GM12878 (cell line): ENCODE results near the gene SIMC1. TPM values are rescaled to one million over a fixed set of nuclear protein-coding genes. Genes with fewer than 3 reads are reported as not detected.
"Not testable (repeated sequence)": the region's sequence is repeated elsewhere in the genome, so short reads cannot be mapped to it uniquely, and the experiment has no call there.

Experiments used
- ATAC-seq: fragments of 200-7000 bp; cut with Tn5 transposase; 3 replicates; pipeline ENCODE4 v1.9.1; 2020; ENCODE audit warnings: mild to moderate bottlenecking, moderate library complexity
- BruUV-seq: library from RNA; stranded (reverse); fragments of 400-500 nt; replicated peaks from 2 replicates; lab custom pipeline; 2021; lab: Mats Ljungman, UMichigan
- CTCF ChIA-PET: fragments of 300-600 bp; sonication (Branson Sonifier 250); formaldehyde crosslinking; extraction: SDS; loops from one replicate; lab custom pipeline; 2021; ENCODE audit warnings: inconsistent platforms; lab: Yijun Ruan, JAX
- POLR2A ChIA-PET: fragments of 350-600 bp; formaldehyde crosslinking; extraction: SDS; loops from one replicate; lab custom pipeline; 2021; ENCODE audit warnings: inconsistent platforms; lab: Charles Lee
- RAD21 ChIA-PET: fragments of 300-600 bp; sonication (Branson Sonifier 250); formaldehyde crosslinking; loops from one replicate; lab custom pipeline; 2023; ENCODE audit warnings: antibody characterized with exemption; ENCODE audit not compliant: unreplicated experiment; lab: Charles Lee
- SMC1A ChIA-PET: fragments of 300-600 bp; sonication (Branson Sonifier 250); formaldehyde crosslinking; loops from one replicate; lab custom pipeline; 2023; ENCODE audit not compliant: unreplicated experiment, uncharacterized antibody; lab: Charles Lee
- DNase-seq: peaks from one replicate; pipeline ENCODE4 v3.0.0-alpha.2; 2011; ENCODE audit warnings: low read depth, low spot score
- FAIRE-seq: peaks from 3 replicates; lab custom pipeline; 2011; peaks lifted over from hg19 to GRCh38; lab: Jason Lieb, UNC
- H2AFZ ChIP-seq: 2 replicates; pipeline ENCODE4 v1.6.0; 2011; ENCODE audit warnings: low read depth, low read length, control low read depth; ENCODE audit not compliant: control insufficient read depth
- H3K27ac ChIP-seq: 2 replicates; pipeline ENCODE4 v1.5.1; 2011; ENCODE audit warnings: control low read depth; ENCODE audit not compliant: control insufficient read depth, insufficient read depth
- H3K27me3 ChIP-seq, 2 experiments: replicated peaks in 1 of 2; 2 replicates each; pipeline versions ENCODE4 v1.6.0 to v1.6.1; 2011; ENCODE audit warnings: low read length in 1 of 2; ENCODE audit not compliant: control insufficient read depth in 2 of 2, insufficient read depth in 2 of 2
- H3K36me3 ChIP-seq, 2 experiments: 2 replicates each; pipeline ENCODE4 v1.5.1; 2011; ENCODE audit warnings: low read length in 1 of 2; ENCODE audit not compliant: control insufficient read depth in 2 of 2, insufficient read depth in 2 of 2
- H3K4me1 ChIP-seq: 2 replicates; pipeline ENCODE4 v1.6.1; 2011; ENCODE audit warnings: mild to moderate bottlenecking, low read length, moderate library complexity, mixed read lengths; ENCODE audit not compliant: control insufficient read depth, insufficient read depth
- H3K4me2 ChIP-seq: 2 replicates; pipeline ENCODE4 v1.6.0; 2011; ENCODE audit warnings: control low read depth; ENCODE audit not compliant: control insufficient read depth, insufficient read depth
- H3K4me3 ChIP-seq: fragments of 200-600 bp; sonication (generic); 2 replicates; pipeline ENCODE4 v1.5.1; 2016
- H3K79me2 ChIP-seq: 2 replicates; pipeline ENCODE4 v1.6.0; 2011; ENCODE audit warnings: low read length; ENCODE audit not compliant: control insufficient read depth, insufficient read depth
- H3K9ac ChIP-seq: 2 replicates; pipeline ENCODE4 v1.8.0; 2011; ENCODE audit warnings: low read length, control low read depth, mixed read lengths; ENCODE audit not compliant: control insufficient read depth, insufficient read depth
- H3K9me3 ChIP-seq: replicated peaks from 3 replicates; pipeline ENCODE4 v1.5.1; 2011; ENCODE audit warnings: mild to moderate bottlenecking, low read length; ENCODE audit not compliant: control insufficient read depth, insufficient read depth
- H4K20me1 ChIP-seq: 2 replicates; pipeline ENCODE4 v1.6.0; 2011; ENCODE audit not compliant: control insufficient read depth, insufficient read depth
- CREB1 ChIP-seq: IDR thresholded peaks from 2 replicates; pipeline ENCODE4 v1.6.1; 2012; ENCODE audit warnings: low read depth, mild to moderate bottlenecking, inconsistent platforms
- EED ChIP-seq: sonication (generic); IDR thresholded peaks from 2 replicates; pipeline ENCODE4 v1.6.1; 2016; ENCODE audit warnings: antibody characterized with exemption, low read depth
- KDM1A ChIP-seq: fragments of 200-600 bp; sonication (generic); IDR thresholded peaks from 2 replicates; pipeline ENCODE4 v1.6.1; 2016; ENCODE audit warnings: borderline replicate concordance
- RAD51 ChIP-seq: fragments of 450-650 bp; IDR thresholded peaks from 2 replicates; pipeline ENCODE4 v1.6.1; 2016; ENCODE audit warnings: moderate library complexity, mild to moderate bottlenecking, inconsistent platforms
- WGBS: methylation state at CpG from one replicate; pipeline ENCODE4 v1.1.6; 2016; ENCODE audit warnings: low lambda C conversion rate; ENCODE audit not compliant: insufficient replicate concordance, insufficient coverage; ENCODE audit errors: missing lambda C conversion rate; 5-methylcytosine and 5-hydroxymethylcytosine counted together
- in situ Hi-C: fragments of 300-500 bp; cut with MboI; formaldehyde crosslinking; loops from 9 replicates; pipeline ENCODE4 v1.14.3; 2018; ENCODE audit warnings: mixed read lengths
- intact Hi-C: fragments of 100-400 bp; cut with micrococcal nuclease; formaldehyde crosslinking; loops from one replicate; pipeline ENCODE4 v1.14.2; 2022; ENCODE audit not compliant: unreplicated experiment
- polyA plus RNA-seq, 11 experiments: library from polyadenylated mRNA; depleted of rRNA in 4 of 11; unstranded in 6 of 11; stranded (reverse) in 5 of 11; fragments of >200 nt; fragmentation: Nextera tagmentation in 4 of 11; fragmentation: Illumina TruSeq in 1 of 11; extraction: Ambion mirVana in 4 of 11; extraction: Trizol in 1 of 11; gene quantifications; 1 replicate in 1 of 11; 2 replicates in 10 of 11; pipeline versions ENCODE4 v1.2.1 to v1.2.3, GENCODE V29; 2011 to 2016; ENCODE audit warnings: inconsistent platforms in 2 of 11, missing spikeins in 2 of 11, low read depth in 1 of 11
- total RNA-seq, 4 experiments: library from RNA; depleted of rRNA in 3 of 4; stranded (reverse); fragments of >200 nt in 3 of 4; fragmentation: Illumina TruSeq in 1 of 4; extraction: Trizol in 1 of 4; gene quantifications; 2 replicates each; pipeline versions ENCODE4 v1.2.1 to v1.2.3, GENCODE V29; 2013 to 2021
- TF ChIP-seq, protein P1 (sequence below): fragments of 450-650 bp; formaldehyde crosslinking; IDR thresholded peaks from 2 replicates; pipeline ENCODE4 v1.5.0; 2022; ENCODE audit warnings: mild to moderate bottlenecking, missing genetic modification characterization
- TF ChIP-seq, protein P2 (sequence below): IDR thresholded peaks from 2 replicates; pipeline ENCODE4 v1.6.1; 2012; ENCODE audit warnings: low read length, inconsistent platforms

Gene SIMC1
- total and polyA plus RNA-seq, 10 of the 15 experiments (the other 5 are each of a cell fraction or from before 2014, with no cell fraction given): 3.0 to 16.5 (median 10.4) TPM

DNA sequence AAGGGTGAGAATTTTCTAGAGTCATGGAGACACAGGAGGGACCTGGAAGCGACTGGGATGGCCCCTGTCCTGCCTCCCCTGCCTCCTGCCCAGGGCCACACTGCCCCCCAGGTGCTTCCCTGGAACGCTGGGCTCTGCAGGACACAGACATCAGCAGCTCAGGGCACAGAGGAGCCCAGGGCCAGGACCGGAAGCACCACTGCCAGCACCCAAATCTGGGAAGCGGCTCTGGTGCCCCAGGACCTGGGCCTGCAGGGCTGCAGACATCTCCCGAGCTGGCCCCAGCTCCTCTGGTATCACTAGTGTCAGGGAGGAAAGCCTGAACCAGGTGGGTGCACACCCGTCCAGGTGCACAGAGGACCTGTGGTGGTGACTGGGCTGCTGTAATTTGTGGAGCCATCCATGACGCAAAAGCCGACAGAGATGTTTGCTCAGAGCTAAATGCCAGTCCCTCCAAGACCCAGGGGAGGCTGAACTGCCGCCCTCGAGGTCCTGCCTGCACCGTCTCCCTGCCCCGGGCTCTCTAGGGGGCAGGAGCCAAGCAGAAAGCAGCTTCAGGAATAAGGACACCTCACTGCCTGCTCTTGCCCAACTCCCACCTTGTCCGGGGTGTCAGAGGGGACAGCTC is 46.0 kb upstream of the SIMC1 start (continued):
- TF ChIP-seq, protein P1, sequence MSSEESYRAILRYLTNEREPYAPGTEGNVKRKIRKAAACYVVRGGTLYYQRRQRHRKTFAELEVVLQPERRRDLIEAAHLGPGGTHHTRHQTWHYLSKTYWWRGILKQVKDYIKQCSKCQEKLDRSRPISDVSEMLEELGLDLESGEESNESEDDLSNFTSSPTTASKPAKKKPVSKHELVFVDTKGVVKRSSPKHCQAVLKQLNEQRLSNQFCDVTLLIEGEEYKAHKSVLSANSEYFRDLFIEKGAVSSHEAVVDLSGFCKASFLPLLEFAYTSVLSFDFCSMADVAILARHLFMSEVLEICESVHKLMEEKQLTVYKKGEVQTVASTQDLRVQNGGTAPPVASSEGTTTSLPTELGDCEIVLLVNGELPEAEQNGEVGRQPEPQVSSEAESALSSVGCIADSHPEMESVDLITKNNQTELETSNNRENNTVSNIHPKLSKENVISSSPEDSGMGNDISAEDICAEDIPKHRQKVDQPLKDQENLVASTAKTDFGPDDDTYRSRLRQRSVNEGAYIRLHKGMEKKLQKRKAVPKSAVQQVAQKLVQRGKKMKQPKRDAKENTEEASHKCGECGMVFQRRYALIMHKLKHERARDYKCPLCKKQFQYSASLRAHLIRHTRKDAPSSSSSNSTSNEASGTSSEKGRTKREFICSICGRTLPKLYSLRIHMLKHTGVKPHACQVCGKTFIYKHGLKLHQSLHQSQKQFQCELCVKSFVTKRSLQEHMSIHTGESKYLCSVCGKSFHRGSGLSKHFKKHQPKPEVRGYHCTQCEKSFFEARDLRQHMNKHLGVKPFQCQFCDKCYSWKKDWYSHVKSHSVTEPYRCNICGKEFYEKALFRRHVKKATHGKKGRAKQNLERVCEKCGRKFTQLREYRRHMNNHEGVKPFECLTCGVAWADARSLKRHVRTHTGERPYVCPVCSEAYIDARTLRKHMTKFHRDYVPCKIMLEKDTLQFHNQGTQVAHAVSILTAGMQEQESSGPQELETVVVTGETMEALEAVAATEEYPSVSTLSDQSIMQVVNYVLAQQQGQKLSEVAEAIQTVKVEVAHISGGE (CRISPR knock-in tag): no peak
- TF ChIP-seq KDM1A (no peak), CREB1 (no peak), RAD51 (no peak), EED (no peak)
- TF ChIP-seq, protein P2, sequence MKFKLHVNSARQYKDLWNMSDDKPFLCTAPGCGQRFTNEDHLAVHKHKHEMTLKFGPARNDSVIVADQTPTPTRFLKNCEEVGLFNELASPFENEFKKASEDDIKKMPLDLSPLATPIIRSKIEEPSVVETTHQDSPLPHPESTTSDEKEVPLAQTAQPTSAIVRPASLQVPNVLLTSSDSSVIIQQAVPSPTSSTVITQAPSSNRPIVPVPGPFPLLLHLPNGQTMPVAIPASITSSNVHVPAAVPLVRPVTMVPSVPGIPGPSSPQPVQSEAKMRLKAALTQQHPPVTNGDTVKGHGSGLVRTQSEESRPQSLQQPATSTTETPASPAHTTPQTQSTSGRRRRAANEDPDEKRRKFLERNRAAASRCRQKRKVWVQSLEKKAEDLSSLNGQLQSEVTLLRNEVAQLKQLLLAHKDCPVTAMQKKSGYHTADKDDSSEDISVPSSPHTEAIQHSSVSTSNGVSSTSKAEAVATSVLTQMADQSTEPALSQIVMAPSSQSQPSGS: no peak

DNA sequence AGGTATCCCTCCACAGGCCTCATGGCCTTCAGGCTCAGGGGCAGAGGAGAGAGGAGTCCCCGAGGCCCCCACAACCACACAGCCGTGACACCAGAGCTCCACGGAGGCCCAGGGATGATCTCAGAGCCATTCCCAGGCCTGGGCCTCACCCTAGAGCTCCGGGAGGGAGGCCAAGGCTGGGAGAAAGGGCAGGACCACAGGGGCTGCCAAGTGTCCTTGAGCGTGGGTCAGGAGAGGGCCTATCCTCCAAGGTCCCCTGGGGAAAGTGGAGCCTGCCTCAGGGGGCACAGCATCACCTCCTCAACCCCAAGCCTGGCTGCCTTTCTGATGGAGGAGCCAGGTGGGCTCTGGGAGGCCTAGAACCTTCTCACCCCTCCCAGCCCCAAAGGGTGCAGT is 45.5 kb upstream of the SIMC1 start:
- H3K9me3 ChIP-seq, DNase-seq, POLR2A ChIA-PET, H2AFZ ChIP-seq, SMC1A ChIA-PET, H3K36me3 ChIP-seq, H3K4me1 ChIP-seq, H3K4me2 ChIP-seq, H3K79me2 ChIP-seq, H3K27ac ChIP-seq, H3K27me3 ChIP-seq, H4K20me1 ChIP-seq, intact Hi-C loops, BruUV-seq, ATAC-seq, H3K9ac ChIP-seq, H3K4me3 ChIP-seq, RAD21 ChIA-PET, in situ Hi-C loops, CTCF ChIA-PET, FAIRE-seq: not testable (repeated sequence)
- 12% methylated on average over 4 of the region's 5 CpGs for WGBS

DNA sequence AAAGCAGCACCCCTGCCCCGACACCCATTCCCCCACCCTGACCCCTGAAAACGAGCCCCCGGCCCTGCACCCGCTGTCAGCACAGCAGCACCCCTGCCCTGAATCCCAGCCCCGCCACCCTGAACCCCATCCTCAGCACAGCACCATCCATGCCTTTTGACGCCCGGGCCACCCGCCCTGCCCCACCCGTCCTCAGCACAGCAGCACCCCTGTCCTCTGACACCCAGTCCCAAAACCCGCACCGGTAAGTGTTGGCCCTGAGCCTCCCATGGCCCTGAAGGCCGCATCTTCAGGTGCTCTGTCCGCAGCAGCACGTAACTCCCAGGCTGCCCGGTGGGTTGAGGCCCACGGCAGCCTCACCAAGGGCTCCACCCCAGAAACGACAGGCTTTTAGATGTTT is 44.6 kb upstream of the SIMC1 start:
- CTCF ChIA-PET, H3K27ac ChIP-seq, H3K4me3 ChIP-seq, H3K27me3 ChIP-seq, H3K79me2 ChIP-seq, H3K9ac ChIP-seq, in situ Hi-C loops, DNase-seq, RAD21 ChIA-PET, H3K4me1 ChIP-seq, H3K9me3 ChIP-seq, SMC1A ChIA-PET, H3K36me3 ChIP-seq, FAIRE-seq, H4K20me1 ChIP-seq, BruUV-seq, H3K4me2 ChIP-seq, intact Hi-C loops, POLR2A ChIA-PET, H2AFZ ChIP-seq, ATAC-seq: not testable (repeated sequence)
- WGBS: 35% methylated on average over 6 of the region's 17 CpGs
